H9 (cell line): Measurements from ENCODE around the gene C19orf25. TPM values are rescaled to one million over a fixed set of nuclear protein-coding genes. Genes with fewer than 3 reads are reported as not detected.

Source experiments
- DNase-seq: peaks from one replicate; pipeline ENCODE4 v3.0.0-alpha.2; 2017
- H2AFZ ChIP-seq: one replicate; pipeline ENCODE4 v1.6.1; 2013; ENCODE audit warnings: mild to moderate bottlenecking, low read length, control low read depth, moderate library complexity
- H2AK5ac ChIP-seq: 2 replicates; pipeline ENCODE4 v1.6.1; 2013; ENCODE audit warnings: low read length, control low read depth, mixed read lengths; ENCODE audit not compliant: insufficient read length
- H2BK120ac ChIP-seq: one replicate; pipeline ENCODE4 v1.6.1; 2013; ENCODE audit warnings: low read depth, mild to moderate bottlenecking, low read length, control low read depth, inconsistent platforms; ENCODE audit not compliant: poor library complexity, severe bottlenecking
- H2BK12ac ChIP-seq: 2 replicates; pipeline ENCODE4 v1.6.1; 2013; ENCODE audit warnings: low read length, control low read depth, mixed read lengths, low read depth; ENCODE audit not compliant: insufficient read length
- H2BK15ac ChIP-seq: 2 replicates; pipeline ENCODE4 v1.6.1; 2013; ENCODE audit warnings: low read depth, low read length, control low read depth
- H2BK20ac ChIP-seq: one replicate; pipeline ENCODE4 v1.6.1; 2013; ENCODE audit warnings: low read depth, mild to moderate bottlenecking, low read length, control low read depth, inconsistent platforms; ENCODE audit not compliant: poor library complexity, severe bottlenecking
- H2BK5ac ChIP-seq: 2 replicates; pipeline ENCODE4 v1.6.1; 2013; ENCODE audit warnings: low read length, control low read depth, mixed read lengths; ENCODE audit not compliant: insufficient read length
- H3K14ac ChIP-seq: 2 replicates; pipeline ENCODE4 v1.6.1; 2013; ENCODE audit warnings: low read length, control low read depth; ENCODE audit not compliant: insufficient read depth
- H3K18ac ChIP-seq: 2 replicates; pipeline ENCODE4 v1.6.1; 2013; ENCODE audit warnings: low read depth, mild to moderate bottlenecking, mixed read lengths, low read length, control low read depth; ENCODE audit not compliant: insufficient read length
- H3K23ac ChIP-seq: 2 replicates; pipeline ENCODE4 v1.6.1; 2013; ENCODE audit warnings: low read length, control low read depth, mixed read lengths, low read depth; ENCODE audit not compliant: insufficient read length
- H3K23me2 ChIP-seq: 2 replicates; pipeline ENCODE4 v1.6.1; 2013; ENCODE audit warnings: low read depth, mild to moderate bottlenecking, mixed read lengths, low read length, control low read depth; ENCODE audit not compliant: insufficient read length, poor library complexity, severe bottlenecking
- H3K27ac ChIP-seq: 2 replicates; pipeline ENCODE4 v1.5.1; 2013; ENCODE audit warnings: low read length, control low read depth, mixed read lengths, low read depth; ENCODE audit not compliant: insufficient read length
- H3K27me3 ChIP-seq: 2 replicates; pipeline ENCODE4 v1.6.1; 2013; ENCODE audit warnings: low read length, control low read depth, inconsistent platforms; ENCODE audit not compliant: insufficient read depth
- H3K4ac ChIP-seq: 2 replicates; pipeline ENCODE4 v1.6.1; 2013; ENCODE audit warnings: low read depth, mild to moderate bottlenecking, control low read depth, inconsistent platforms, low read length, moderate library complexity
- H3K4me1 ChIP-seq: 2 replicates; pipeline ENCODE4 v1.6.1; 2013; ENCODE audit warnings: low read length, control low read depth, inconsistent platforms; ENCODE audit not compliant: insufficient read depth
- H3K4me2 ChIP-seq: 2 replicates; pipeline ENCODE4 v1.6.1; 2013; ENCODE audit warnings: low read length, control low read depth, mixed read lengths; ENCODE audit not compliant: insufficient read length, insufficient read depth
- H3K56ac ChIP-seq: 2 replicates; pipeline ENCODE4 v1.6.1; 2013; ENCODE audit warnings: low read depth, mild to moderate bottlenecking, mixed read lengths, low read length, control low read depth; ENCODE audit not compliant: insufficient read length
- H3K79me1 ChIP-seq: 2 replicates; pipeline ENCODE4 v1.6.1; 2013; ENCODE audit warnings: low read depth, mild to moderate bottlenecking, moderate library complexity, low read length, control low read depth, inconsistent platforms; ENCODE audit not compliant: insufficient read depth, poor library complexity, severe bottlenecking
- H3K79me2 ChIP-seq: 2 replicates; pipeline ENCODE4 v1.6.1; 2013; ENCODE audit warnings: low read length, control low read depth, inconsistent platforms; ENCODE audit not compliant: insufficient read depth
- H3K9ac ChIP-seq: 2 replicates; pipeline ENCODE4 v1.6.1; 2013; ENCODE audit warnings: low read length, control low read depth, mixed read lengths; ENCODE audit not compliant: insufficient read length; ENCODE audit errors: extremely low read depth
- H3K9me3 ChIP-seq: one replicate; pipeline ENCODE4 v1.6.1; 2013; ENCODE audit warnings: low read depth, low read length, inconsistent platforms; ENCODE audit not compliant: control insufficient read depth
- H3T11ph ChIP-seq: one replicate; pipeline ENCODE4 v1.6.1; 2013; ENCODE audit warnings: mild to moderate bottlenecking, low read length, control low read depth, inconsistent platforms
- H4K20me1 ChIP-seq: one replicate; pipeline ENCODE4 v1.6.1; 2013; ENCODE audit not compliant: control insufficient read depth, insufficient read length, insufficient read depth
- H4K5ac ChIP-seq: 2 replicates; pipeline ENCODE4 v1.6.1; 2013; ENCODE audit warnings: low read depth, mild to moderate bottlenecking, mixed read lengths, low read length, control low read depth; ENCODE audit not compliant: insufficient read length
- H4K8ac ChIP-seq: replicated peaks from 2 replicates; pipeline ENCODE4 v1.6.1; 2013; ENCODE audit warnings: low read length, control low read depth, mixed read lengths, low read depth; ENCODE audit not compliant: insufficient read length
- H4K91ac ChIP-seq: 2 replicates; pipeline ENCODE4 v1.6.1; 2013; ENCODE audit warnings: low read depth, mild to moderate bottlenecking, moderate library complexity, mixed read lengths, low read length, control low read depth; ENCODE audit not compliant: insufficient read length
- H3K27ac Mint-ChIP-seq, 3 experiments: 2 replicates in 2 of 3; 3 replicates in 1 of 3; pipeline ENCODE4 v1.8.0; 2020 to 2021; ENCODE audit warnings: mixed read lengths in 3 of 3, mild to moderate bottlenecking in 1 of 3, moderate library complexity in 1 of 3
- H3K27me3 Mint-ChIP-seq: 2 replicates; pipeline ENCODE4 v1.8.0; 2021; ENCODE audit warnings: low read depth, mild to moderate bottlenecking, moderate library complexity, mixed read lengths
- H3K36me3 Mint-ChIP-seq, 3 experiments: 2 replicates in 2 of 3; 3 replicates in 1 of 3; pipeline ENCODE4 v1.8.0; 2020 to 2021; ENCODE audit warnings: low read depth in 3 of 3, mixed read lengths in 3 of 3; ENCODE audit not compliant: insufficient read depth in 1 of 3
- H3K4me1 Mint-ChIP-seq, 2 experiments: 2 replicates each; pipeline ENCODE4 v1.8.0; 2020; ENCODE audit warnings: mixed read lengths in 2 of 2
- H3K4me3 Mint-ChIP-seq, 2 experiments: 2 replicates in 1 of 2; 3 replicates in 1 of 2; pipeline ENCODE4 v1.8.0; 2020 to 2021; ENCODE audit warnings: mild to moderate bottlenecking in 2 of 2, mixed read lengths in 2 of 2, moderate library complexity in 1 of 2
- H3K9me3 Mint-ChIP-seq, 2 experiments: 2 replicates in 1 of 2; 3 replicates in 1 of 2; pipeline ENCODE4 v1.8.0; 2020; ENCODE audit warnings: mild to moderate bottlenecking in 2 of 2, mixed read lengths in 2 of 2, moderate library complexity in 1 of 2
- WGBS: extraction: QIAGEN DNeasy Blood & Tissue Kit; methylation state at CpG from one replicate; pipeline ENCODE4 v1.1.7; 2013; ENCODE audit warnings: missing lambda C conversion rate, low lambda C conversion rate, mixed read lengths; ENCODE audit not compliant: insufficient read length; ENCODE audit errors: extremely low coverage; 5-methylcytosine and 5-hydroxymethylcytosine counted together
- total RNA-seq: library from RNA; stranded (reverse); gene quantifications from 2 replicates; pipeline ENCODE4 v1.2.1, GENCODE V29; 2021
- TF ChIP-seq, protein P1 (sequence below): fragments of 200-600 bp; sonication (generic); conservative IDR thresholded peaks from 3 replicates; pipeline ENCODE4 v1.8.0; 2021; ENCODE audit warnings: antibody characterized with exemption, mild to moderate bottlenecking

C19orf25 gene
- total RNA-seq, 1 experiment from 2014 or later, result 36.8 TPM

DNA sequence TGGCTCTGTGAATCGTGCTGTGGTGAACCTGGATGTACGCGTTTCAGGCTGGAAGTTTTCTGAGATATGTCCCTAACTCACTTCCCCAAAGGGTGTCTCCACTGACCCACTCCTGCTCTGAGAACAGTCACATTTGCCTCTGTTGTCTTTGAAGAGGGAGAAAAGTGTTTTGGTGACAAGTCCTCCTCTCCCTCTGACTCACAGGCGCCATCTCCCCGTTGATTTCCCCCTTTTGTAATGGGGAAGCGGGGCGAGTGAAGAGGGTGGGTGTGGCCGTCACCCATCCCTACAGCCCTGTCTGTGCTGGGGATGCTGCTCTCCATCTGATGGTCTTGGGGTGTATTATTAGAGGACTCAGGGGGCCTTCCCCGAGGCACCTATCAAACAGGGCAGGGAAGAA is 19.5 kb downstream of the C19orf25 start:
- H3K4ac ChIP-seq, result no peak overlapping the region
- no peak overlapping the region for H3T11ph ChIP-seq
- no peak overlapping the region for H3K9ac ChIP-seq
- H2BK120ac ChIP-seq, result no peak overlapping the region
- no CpG with 5 or more reads among the region's 9 CpGs for WGBS
- no peaks in the 10 kb centered on the region for H3K4me1 ChIP-seq
- H2AK5ac ChIP-seq, result no peak overlapping the region
- H3K79me1 ChIP-seq, result no peaks in the 10 kb centered on the region
- H3K79me2 ChIP-seq, result no peaks in the 10 kb centered on the region
- H4K91ac ChIP-seq, result no peak overlapping the region
- Mint-ChIP-seq H3K27ac (no peak overlapping the region), H3K4me3 (peak overlapping the region in 1 of 2 experiments; percentile 16; a peak in 1 of 5 replicates), H3K27me3 (peaks cover 67% of the 10 kb centered on the region), H3K36me3 (peaks cover 0 to 13% (median 5%) of the 10 kb centered on the region in 3 experiments; a peak in 2 of 7 replicates), H3K4me1 (peaks cover 4 to 6% of the 10 kb centered on the region in 2 experiments), H3K9me3 (no peaks in the 10 kb centered on the region)
- H3K9me3 ChIP-seq, result no peaks in the 10 kb centered on the region
- H3K27me3 ChIP-seq, result peaks cover 3% of the 10 kb centered on the region; the same call in 1 of the 2 replicates
- H2AFZ ChIP-seq, result no peak overlapping the region
- H2BK20ac ChIP-seq, result no peak overlapping the region
- no peak overlapping the region for H2BK5ac ChIP-seq
- H3K18ac ChIP-seq, result no peak overlapping the region
- H3K56ac ChIP-seq, result no peak overlapping the region
- no peak overlapping the region for H3K27ac ChIP-seq
- no peaks in the 10 kb centered on the region for H3K23me2 ChIP-seq
- H4K20me1 ChIP-seq, result no peaks in the 10 kb centered on the region
- no peak for DNase-seq
- TF ChIP-seq, protein P1, sequence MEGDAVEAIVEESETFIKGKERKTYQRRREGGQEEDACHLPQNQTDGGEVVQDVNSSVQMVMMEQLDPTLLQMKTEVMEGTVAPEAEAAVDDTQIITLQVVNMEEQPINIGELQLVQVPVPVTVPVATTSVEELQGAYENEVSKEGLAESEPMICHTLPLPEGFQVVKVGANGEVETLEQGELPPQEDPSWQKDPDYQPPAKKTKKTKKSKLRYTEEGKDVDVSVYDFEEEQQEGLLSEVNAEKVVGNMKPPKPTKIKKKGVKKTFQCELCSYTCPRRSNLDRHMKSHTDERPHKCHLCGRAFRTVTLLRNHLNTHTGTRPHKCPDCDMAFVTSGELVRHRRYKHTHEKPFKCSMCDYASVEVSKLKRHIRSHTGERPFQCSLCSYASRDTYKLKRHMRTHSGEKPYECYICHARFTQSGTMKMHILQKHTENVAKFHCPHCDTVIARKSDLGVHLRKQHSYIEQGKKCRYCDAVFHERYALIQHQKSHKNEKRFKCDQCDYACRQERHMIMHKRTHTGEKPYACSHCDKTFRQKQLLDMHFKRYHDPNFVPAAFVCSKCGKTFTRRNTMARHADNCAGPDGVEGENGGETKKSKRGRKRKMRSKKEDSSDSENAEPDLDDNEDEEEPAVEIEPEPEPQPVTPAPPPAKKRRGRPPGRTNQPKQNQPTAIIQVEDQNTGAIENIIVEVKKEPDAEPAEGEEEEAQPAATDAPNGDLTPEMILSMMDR, result no peak
- no peak overlapping the region for H3K23ac ChIP-seq
- no peak overlapping the region for H4K8ac ChIP-seq
- H3K4me2 ChIP-seq, result no peak overlapping the region
- H3K14ac ChIP-seq, result no peak overlapping the region
- no peak overlapping the region for H2BK15ac ChIP-seq
- no peak overlapping the region for H4K5ac ChIP-seq
- no peak overlapping the region for H2BK12ac ChIP-seq
